Memory B cell (primary cell): ENCODE results near the gene RNF167.
"Not testable (repeated sequence)": the region's sequence is repeated elsewhere in the genome, so short reads cannot be mapped to it uniquely, and the experiment has no call there.

Source experiments
- ATAC-seq: fragments of 150-1000 bp; cut with Tn5 transposase; 2 replicates; pipeline ENCODE4 v1.10.0; 2021; ENCODE audit warnings: low read depth, mild to moderate bottlenecking, moderate library complexity
- DNase-seq, 2 donors: peaks; one replicate each; pipeline ENCODE4 v3.0.0; 2022; ENCODE audit warnings: low spot score in 2 of 2
- H3K27ac Mint-ChIP-seq: one replicate; pipeline ENCODE4 v1.8.0; 2022; ENCODE audit warnings: mild to moderate bottlenecking, moderate library complexity, mixed read lengths
- H3K27me3 Mint-ChIP-seq: one replicate; pipeline ENCODE4 v1.8.0; 2022; ENCODE audit warnings: mixed read lengths
- H3K36me3 Mint-ChIP-seq: one replicate; pipeline ENCODE4 v1.8.0; 2022; ENCODE audit warnings: mild to moderate bottlenecking, mixed read lengths
- H3K4me1 Mint-ChIP-seq: one replicate; pipeline ENCODE4 v1.8.0; 2022; ENCODE audit warnings: mixed read lengths
- H3K4me3 Mint-ChIP-seq: one replicate; pipeline ENCODE4 v1.8.0; 2022; ENCODE audit warnings: mild to moderate bottlenecking, moderate library complexity, mixed read lengths
- H3K9me3 Mint-ChIP-seq: one replicate; pipeline ENCODE4 v1.8.0; 2022; ENCODE audit warnings: mixed read lengths

The RNF167 gene

GRCh38 chr17:4899341-4900230, 40.5 kb upstream of the RNF167 start, which contains the start of gene C17orf107:
TSS of gene C17orf107 (plus strand) at chr17:4899536. CDS start at chr17:4899763, 227 bp downstream.
- H3K36me3 Mint-ChIP-seq: peaks cover 19% of the 10 kb centered on the region
- DNase-seq: peak; percentile 89 to 94
- peaks cover 1% of the 10 kb centered on the region for H3K27me3 Mint-ChIP-seq
- peak within 1 kb of the TSS; percentile 92 for H3K27ac Mint-ChIP-seq
- peak within 1 kb of the TSS; percentile 86 for H3K4me3 Mint-ChIP-seq
- peak; percentile 73 for ATAC-seq
- no peaks in the 10 kb centered on the region for H3K9me3 Mint-ChIP-seq
- peaks cover 27% of the 10 kb centered on the region for H3K4me1 Mint-ChIP-seq

GRCh38 chr17:4900231-4901107, 39.6 kb upstream of the RNF167 start:
- H3K4me1 Mint-ChIP-seq: peaks cover 27% of the 10 kb centered on the region
- H3K27ac Mint-ChIP-seq: peak overlapping the region; percentile 92
- peak; percentile 76 to 77 for DNase-seq
- peak overlapping the region; percentile 86 for H3K4me3 Mint-ChIP-seq
- H3K36me3 Mint-ChIP-seq: peaks cover 14% of the 10 kb centered on the region
- H3K9me3 Mint-ChIP-seq: no peaks in the 10 kb centered on the region
- H3K27me3 Mint-ChIP-seq: peaks cover 1% of the 10 kb centered on the region
- peak; percentile 54 for ATAC-seq

GRCh38 chr17:4901108-4901647, 38.9 kb upstream of the RNF167 start:
- H3K9me3 Mint-ChIP-seq: no peaks in the 10 kb centered on the region
- peak overlapping the region; percentile 86 for H3K4me3 Mint-ChIP-seq
- peak overlapping the region; percentile 92 for H3K27ac Mint-ChIP-seq
- peaks cover 29% of the 10 kb centered on the region for H3K4me1 Mint-ChIP-seq
- H3K27me3 Mint-ChIP-seq: peaks cover 4% of the 10 kb centered on the region
- peaks cover 9% of the 10 kb centered on the region for H3K36me3 Mint-ChIP-seq
- ATAC-seq (no peak), DNase-seq (no peak)

GRCh38 chr17:4901648-4902344, 38.3 kb upstream of the RNF167 start:
- H3K27me3 Mint-ChIP-seq: peaks cover 4% of the 10 kb centered on the region
- H3K4me1 Mint-ChIP-seq: peaks cover 29% of the 10 kb centered on the region
- ATAC-seq (no peak), DNase-seq (peak in 1 of 2 donors; percentile 63)
- no peak overlapping the region for H3K4me3 Mint-ChIP-seq
- peaks cover 7% of the 10 kb centered on the region for H3K36me3 Mint-ChIP-seq
- no peaks in the 10 kb centered on the region for H3K9me3 Mint-ChIP-seq
- H3K27ac Mint-ChIP-seq: peak overlapping the region; percentile 59

- no peaks in the 10 kb centered on the region for H3K9me3 Mint-ChIP-seq
- ATAC-seq: no peak
- no peak for DNase-seq
- no peak overlapping the region for H3K4me3 Mint-ChIP-seq
- peaks cover 4% of the 10 kb centered on the region for H3K27me3 Mint-ChIP-seq
- peaks cover 2% of the 10 kb centered on the region for H3K36me3 Mint-ChIP-seq
- H3K27ac Mint-ChIP-seq: peak overlapping the region; percentile 59
- peaks cover 29% of the 10 kb centered on the region for H3K4me1 Mint-ChIP-seq
These were observed 37.5 kb upstream of the RNF167 start for GRCh38 chr17:4902540-4902939.

GRCh38 chr17:4903051-4903818, 36.8 kb upstream of the RNF167 start, which contains the start of gene CHRNE:
TSS of gene CHRNE (minus strand) at chr17:4903098. CDS start at chr17:4903063, 35 bp downstream.
- H3K36me3 Mint-ChIP-seq: no peaks in the 10 kb centered on the region
- H3K27me3 Mint-ChIP-seq: peaks cover 4% of the 10 kb centered on the region
- peak within 1 kb of the TSS; percentile 61 for H3K4me3 Mint-ChIP-seq
- H3K27ac Mint-ChIP-seq: peak within 1 kb of the TSS; percentile 59
- DNase-seq (peak; percentile 67 to 70), ATAC-seq (peak; percentile 15)
- H3K4me1 Mint-ChIP-seq: peaks cover 29% of the 10 kb centered on the region
- no peaks in the 10 kb centered on the region for H3K9me3 Mint-ChIP-seq

GRCh38 chr17:4906642-4907041, 33.4 kb upstream of the RNF167 start:
- H3K9me3 Mint-ChIP-seq, H3K27me3 Mint-ChIP-seq, DNase-seq, ATAC-seq, H3K4me3 Mint-ChIP-seq, H3K27ac Mint-ChIP-seq, H3K36me3 Mint-ChIP-seq: not testable (repeated sequence)
- peaks cover 19% of the 10 kb centered on the region for H3K4me1 Mint-ChIP-seq

- DNase-seq: no peak
- no peak for ATAC-seq
- H3K27ac Mint-ChIP-seq: no peak overlapping the region
- H3K4me1 Mint-ChIP-seq: peaks cover 7% of the 10 kb centered on the region
- H3K36me3 Mint-ChIP-seq: no peaks in the 10 kb centered on the region
- peaks cover 8% of the 10 kb centered on the region for H3K27me3 Mint-ChIP-seq
- H3K9me3 Mint-ChIP-seq: no peaks in the 10 kb centered on the region
- no peak overlapping the region for H3K4me3 Mint-ChIP-seq
These were observed 31.8 kb upstream of the RNF167 start for GRCh38 chr17:4908301-4908700.

GRCh38 chr17:4908711-4909496, 31.2 kb upstream of the RNF167 start:
- H3K4me1 Mint-ChIP-seq: peaks cover 3% of the 10 kb centered on the region
- H3K4me3 Mint-ChIP-seq: no peak overlapping the region

GRCh38 chr17:4913994-4914393, 26.1 kb upstream of the RNF167 start:
- Mint-ChIP-seq H3K4me1 (no peaks in the 10 kb centered on the region), H3K9me3 (no peaks in the 10 kb centered on the region), H3K27me3 (peaks cover 3% of the 10 kb centered on the region), H3K4me3 (no peak overlapping the region), H3K36me3 (no peaks in the 10 kb centered on the region), H3K27ac (no peak overlapping the region)
- ATAC-seq (no peak), DNase-seq (no peak)

More at GRCh38 chr17:4908711-4909496, 31.2 kb upstream of the RNF167 start:
- no peak overlapping the region for H3K27ac Mint-ChIP-seq
- DNase-seq (peak; percentile 71 to 73), ATAC-seq (peak; percentile 96)
- no peaks in the 10 kb centered on the region for H3K36me3 Mint-ChIP-seq
- no peaks in the 10 kb centered on the region for H3K9me3 Mint-ChIP-seq
- H3K27me3 Mint-ChIP-seq: peaks cover 7% of the 10 kb centered on the region

GRCh38 chr17:4914551-4914950, 25.5 kb upstream of the RNF167 start:
- not testable (repeated sequence) for H3K4me3 Mint-ChIP-seq, H3K36me3 Mint-ChIP-seq, H3K27ac Mint-ChIP-seq, DNase-seq, H3K27me3 Mint-ChIP-seq, H3K9me3 Mint-ChIP-seq, ATAC-seq, H3K4me1 Mint-ChIP-seq

GRCh38 chr17:4919511-4920047, 20.5 kb upstream of the RNF167 start:
- DNase-seq: no peak
- no peak overlapping the region for H3K4me3 Mint-ChIP-seq
- no peak for ATAC-seq
- no peaks in the 10 kb centered on the region for H3K36me3 Mint-ChIP-seq
- H3K27ac Mint-ChIP-seq: no peak overlapping the region
- H3K9me3 Mint-ChIP-seq: no peaks in the 10 kb centered on the region
- H3K27me3 Mint-ChIP-seq: no peaks in the 10 kb centered on the region
- H3K4me1 Mint-ChIP-seq: no peaks in the 10 kb centered on the region
